ENCODE results near the gene GJB2.

The GJB2 gene

DNA sequence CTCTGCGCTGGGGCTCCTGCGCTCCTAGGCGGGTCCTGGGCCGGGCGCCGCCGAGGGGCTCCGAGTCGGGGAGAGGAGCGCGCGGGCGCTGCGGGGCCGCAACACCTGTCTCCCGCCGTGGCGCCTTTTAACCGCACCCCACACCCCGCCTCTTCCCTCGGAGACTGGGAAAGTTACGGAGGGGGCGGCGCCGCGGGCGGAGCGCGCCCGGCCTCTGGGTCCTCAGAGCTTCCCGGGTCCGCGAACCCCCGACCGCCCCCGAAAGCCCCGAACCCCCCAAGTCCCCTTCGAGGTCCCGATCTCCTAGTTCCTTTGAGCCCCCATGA, at the start of gene GJB2:
Gene GJB2 (minus strand): TSS at position 103 of the 326 bp plus-strand sequence. CDS start 3,357 bp downstream, outside the sequence.
- H3K4me3 ChIP-seq (replicated peaks; ENCODE audit: low read depth, low read length): peak within 1 kb of the TSS; percentile 22
- DNase-seq (ENCODE audit: extremely low read depth, low read depth): no peak
- TF ChIP-seq, protein P1, sequence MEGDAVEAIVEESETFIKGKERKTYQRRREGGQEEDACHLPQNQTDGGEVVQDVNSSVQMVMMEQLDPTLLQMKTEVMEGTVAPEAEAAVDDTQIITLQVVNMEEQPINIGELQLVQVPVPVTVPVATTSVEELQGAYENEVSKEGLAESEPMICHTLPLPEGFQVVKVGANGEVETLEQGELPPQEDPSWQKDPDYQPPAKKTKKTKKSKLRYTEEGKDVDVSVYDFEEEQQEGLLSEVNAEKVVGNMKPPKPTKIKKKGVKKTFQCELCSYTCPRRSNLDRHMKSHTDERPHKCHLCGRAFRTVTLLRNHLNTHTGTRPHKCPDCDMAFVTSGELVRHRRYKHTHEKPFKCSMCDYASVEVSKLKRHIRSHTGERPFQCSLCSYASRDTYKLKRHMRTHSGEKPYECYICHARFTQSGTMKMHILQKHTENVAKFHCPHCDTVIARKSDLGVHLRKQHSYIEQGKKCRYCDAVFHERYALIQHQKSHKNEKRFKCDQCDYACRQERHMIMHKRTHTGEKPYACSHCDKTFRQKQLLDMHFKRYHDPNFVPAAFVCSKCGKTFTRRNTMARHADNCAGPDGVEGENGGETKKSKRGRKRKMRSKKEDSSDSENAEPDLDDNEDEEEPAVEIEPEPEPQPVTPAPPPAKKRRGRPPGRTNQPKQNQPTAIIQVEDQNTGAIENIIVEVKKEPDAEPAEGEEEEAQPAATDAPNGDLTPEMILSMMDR (IDR thresholded peaks at IDR 0.05; ENCODE audit: low read depth, low read length, missing control alignments): no peak

DNA sequence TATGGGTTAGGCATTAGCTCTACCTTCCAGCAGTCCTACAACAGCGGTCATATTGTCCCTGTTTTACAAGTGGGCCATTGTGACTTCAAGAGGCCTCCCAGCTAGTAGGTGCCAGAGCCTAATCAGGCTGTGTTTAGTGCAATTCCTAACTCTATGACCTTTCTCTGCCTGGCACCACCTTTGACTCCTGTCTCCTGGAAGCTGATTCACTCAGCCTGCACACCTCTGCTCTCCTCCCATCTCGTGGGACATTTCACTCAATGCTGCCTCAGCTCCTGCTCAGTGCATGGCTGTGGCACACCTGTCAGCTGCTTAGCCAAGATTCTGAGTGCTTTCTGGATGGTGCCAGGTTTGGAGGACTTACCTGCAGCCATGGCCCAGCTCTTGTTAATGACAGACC, 48.9 kb upstream of the GJB2 start:
- H3K4me3 ChIP-seq (replicated peaks; ENCODE audit: low read depth, low read length): no peak overlapping the region
- TF ChIP-seq, protein P1 (IDR thresholded peaks at IDR 0.05; ENCODE audit: low read depth, low read length, missing control alignments): no peak
- DNase-seq (ENCODE audit: extremely low read depth, low read depth): no peak

DNA sequence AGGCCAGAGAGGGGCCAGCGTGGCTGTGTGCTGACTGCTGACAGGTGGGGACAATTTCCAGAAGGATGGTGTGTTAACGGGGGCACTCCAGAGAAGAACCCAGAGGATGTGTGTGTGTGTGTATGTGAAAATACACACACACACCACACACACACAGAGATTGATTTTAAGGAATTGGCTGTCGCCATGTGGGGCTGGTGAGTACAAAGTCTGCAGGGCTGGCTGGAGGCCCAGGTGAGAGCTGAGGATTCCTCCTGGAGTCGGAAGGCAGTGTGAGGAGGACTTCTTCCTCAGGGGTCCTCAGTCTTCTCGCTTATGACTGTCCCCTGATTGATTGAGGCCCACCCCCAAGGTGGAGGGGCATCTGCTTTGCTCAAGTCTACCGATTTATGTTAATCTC, 47.0 kb upstream of the GJB2 start:
- no peak overlapping the region for H3K4me3 ChIP-seq (replicated peaks; ENCODE audit: low read depth, low read length)
- TF ChIP-seq, protein P1 (IDR thresholded peaks at IDR 0.05; ENCODE audit: low read depth, low read length, missing control alignments): no peak
- no peak for DNase-seq (ENCODE audit: extremely low read depth, low read depth)

DNA sequence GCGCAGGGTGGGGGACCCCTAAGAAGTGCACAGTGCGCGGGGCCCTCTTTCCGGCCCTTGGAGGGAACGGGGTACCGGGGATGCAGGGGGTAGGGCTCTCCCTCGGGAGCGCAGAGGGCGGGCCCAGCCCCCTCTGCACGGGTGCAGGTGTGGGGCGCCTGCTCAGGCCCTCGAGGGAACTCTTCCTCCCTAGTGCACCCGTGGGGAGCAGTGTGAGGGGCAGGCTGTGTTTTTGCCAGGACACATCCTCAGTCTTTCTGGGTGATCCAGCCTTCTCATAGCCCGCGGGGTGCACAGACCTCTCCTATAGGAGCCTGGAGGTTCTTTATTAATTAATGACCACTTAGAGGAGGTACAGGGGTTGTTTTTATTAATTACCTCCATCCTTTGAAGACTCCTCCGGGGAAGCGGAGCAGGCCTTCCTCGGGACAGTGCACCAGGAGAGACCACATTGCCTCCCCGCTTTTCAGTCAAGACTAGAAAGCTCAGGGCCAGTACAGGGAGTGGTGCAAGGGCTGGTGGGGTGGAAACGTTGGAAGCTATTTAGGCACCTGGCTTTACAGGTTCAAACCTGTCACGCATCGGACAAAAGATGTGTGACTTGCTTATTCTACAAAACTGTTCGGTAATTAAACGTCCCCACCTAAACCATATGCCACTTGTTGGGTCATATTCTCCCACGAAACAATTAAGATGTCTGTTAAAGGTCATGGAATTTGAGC, 40.0 kb upstream of the GJB2 start:
- TF ChIP-seq, protein P1 (IDR thresholded peaks at IDR 0.05; ENCODE audit: low read depth, low read length, missing control alignments): no peak
- H3K4me3 ChIP-seq (replicated peaks; ENCODE audit: low read depth, low read length): no peak overlapping the region
- no peak for DNase-seq (ENCODE audit: extremely low read depth, low read depth)

DNA sequence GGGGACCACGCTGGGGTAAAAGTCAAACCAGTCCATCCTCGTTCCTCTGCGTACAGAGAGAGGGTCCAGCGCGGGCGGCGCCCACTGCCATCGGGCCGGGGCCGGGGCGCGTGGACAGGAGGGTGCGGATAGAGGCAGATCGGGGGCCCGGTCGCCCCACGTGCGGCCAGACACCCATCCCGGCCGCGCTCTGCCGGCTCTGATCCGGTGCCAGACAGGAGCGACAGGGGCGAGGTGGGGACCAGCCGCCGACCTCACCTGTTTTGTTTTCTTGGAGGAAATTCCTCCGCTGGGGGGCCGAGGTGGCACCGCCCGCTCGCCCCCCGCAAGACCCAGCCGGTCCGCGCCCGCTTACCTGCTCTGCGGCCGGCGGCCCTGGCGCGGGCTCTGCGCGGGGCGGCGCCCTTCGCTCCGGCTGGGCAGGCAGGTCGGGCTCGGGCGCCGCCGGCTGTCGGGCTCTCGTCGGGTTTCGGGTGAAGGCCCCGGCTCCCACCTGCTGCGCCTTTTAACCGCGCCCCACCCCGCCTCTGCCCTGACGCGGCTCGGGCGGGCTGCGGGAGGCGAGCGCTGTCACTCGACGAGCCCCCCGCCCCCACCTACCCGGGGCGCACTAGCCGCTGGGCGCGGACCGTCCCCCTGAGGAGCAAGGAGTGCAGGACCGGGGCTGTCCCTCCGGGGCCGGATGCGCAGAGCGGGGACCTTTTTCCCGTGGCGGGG, 39.3 kb upstream of the GJB2 start, which contains the start of gene GJB6:
Gene GJB6 (minus strand): TSS at position 481 of the 717 bp plus-strand sequence. CDS start 8,839 bp downstream, outside the sequence.
- no peak for DNase-seq (ENCODE audit: extremely low read depth, low read depth)
- TF ChIP-seq, protein P1 (IDR thresholded peaks at IDR 0.05; ENCODE audit: low read depth, low read length, missing control alignments): no peak
- H3K4me3 ChIP-seq (replicated peaks; ENCODE audit: low read depth, low read length): no peak within 1 kb of the TSS

DNA sequence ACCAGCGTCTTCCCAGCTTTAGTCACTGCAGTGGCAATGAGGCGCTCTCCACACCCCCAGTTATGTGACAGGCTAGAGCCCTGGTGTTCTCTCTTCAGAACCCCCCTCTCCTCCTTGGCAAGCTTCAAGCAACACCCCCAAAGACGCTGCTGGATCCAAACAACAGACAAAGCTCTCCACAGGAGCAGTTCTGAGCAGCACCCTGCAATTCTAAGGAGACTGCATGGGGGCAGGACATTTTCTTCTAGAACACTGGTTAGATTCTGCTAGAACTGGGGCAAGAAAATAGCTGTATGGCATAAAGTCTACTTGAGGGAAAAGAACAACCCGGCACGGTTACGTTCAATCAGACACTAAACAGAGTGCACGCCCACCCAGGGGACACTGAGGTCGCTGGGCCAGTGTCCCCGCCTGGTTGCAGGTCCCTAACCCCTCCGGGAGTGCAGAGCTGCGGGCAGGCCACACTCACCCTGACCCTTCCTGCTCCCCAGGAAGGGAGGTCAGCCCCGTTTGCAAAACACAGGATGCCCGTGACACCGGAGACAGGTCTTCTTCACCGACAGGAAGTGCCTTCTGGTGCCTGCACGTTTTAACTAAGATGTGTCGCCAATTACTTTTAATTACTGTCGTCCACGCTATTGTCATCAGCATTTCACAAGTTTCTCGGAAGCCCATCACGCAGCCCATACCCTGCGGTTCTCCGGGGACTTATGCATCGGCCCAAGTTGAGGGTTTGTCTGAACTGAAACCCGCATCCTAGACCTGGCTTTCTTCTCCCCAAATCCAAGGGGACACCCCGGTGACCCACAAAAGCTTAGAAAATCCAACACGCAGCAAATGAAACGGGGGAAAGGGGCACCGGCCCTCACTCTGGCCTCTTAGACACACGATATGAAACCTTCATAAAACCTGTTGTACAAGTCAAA, 38.4 kb upstream of the GJB2 start:
- TF ChIP-seq, protein P1 (IDR thresholded peaks at IDR 0.05; ENCODE audit: low read depth, low read length, missing control alignments): no peak
- DNase-seq (ENCODE audit: extremely low read depth, low read depth): no peak
- no peak overlapping the region for H3K4me3 ChIP-seq (replicated peaks; ENCODE audit: low read depth, low read length)
